H1 (cell line): Measurements from ENCODE around the gene SUCLG2.

Source experiments
- CEBPB ChIP-seq: IDR thresholded peaks from 2 replicates; pipeline ENCODE4 v1.6.1; 2012; ENCODE audit warnings: low read depth, low read length
- CTCF ChIP-seq, 3 experiments: IDR thresholded peaks; 1 replicate in 2 of 3; 2 replicates in 1 of 3; pipeline versions ENCODE4 v1.5.1 to v1.6.1; 2011; ENCODE audit warnings: low read length in 3 of 3, mild to moderate bottlenecking in 3 of 3, inconsistent platforms in 2 of 3, low read depth in 1 of 3, moderate library complexity in 1 of 3; ENCODE audit not compliant: insufficient read depth in 1 of 3; ENCODE audit errors: control extremely low read depth in 1 of 3
- POLR2AphosphoS5 ChIP-seq: IDR thresholded peaks from 2 replicates; pipeline ENCODE4 v1.6.1; 2011; ENCODE audit warnings: low read depth, low read length
- RXRA ChIP-seq: IDR thresholded peaks from 2 replicates; pipeline ENCODE4 v1.6.1; 2011; ENCODE audit warnings: low read depth, mild to moderate bottlenecking, low read length, moderate library complexity; ENCODE audit not compliant: insufficient read depth

GRCh38 chr3:67593761-67594234 is 60.6 kb downstream of the SUCLG2 start:
- TF ChIP-seq CTCF (IDR thresholded peaks at IDR 0.05; ENCODE audit: control extremely low read depth in 1 of 3, insufficient read depth in 1 of 3, low read depth in 1 of 3, low read length in 3 of 3): peak; percentile 47 to 67 (median 50)
- no peak for TF ChIP-seq POLR2AphosphoS5
- TF ChIP-seq CEBPB: no peak
- TF ChIP-seq RXRA: no peak
